ENCODE data around the gene SHPK. TPM values are rescaled to one million over a fixed set of nuclear protein-coding genes. Genes with fewer than 3 reads are reported as not detected.

Gene SHPK
- total RNA-seq, 4 donors from 2014 or later, result 9.4 to 25.5 (median 12.1) TPM

GRCh38 chr17:3641717-3642486 is 5.9 kb upstream of the SHPK start:
- no peak for TF ChIP-seq CTCF (IDR thresholded peaks at IDR 0.05)
- DNase-seq (ENCODE audit: low spot score), result no peak
- no peak for ATAC-seq (ENCODE audit: low FRiP score)

- ATAC-seq (ENCODE audit: low FRiP score) (no peak), DNase-seq (ENCODE audit: low spot score) (no peak)
- no peak for TF ChIP-seq CTCF (IDR thresholded peaks at IDR 0.05)
Observed at GRCh38 chr17:3641014-3641413, 5.0 kb upstream of the SHPK start.

GRCh38 chr17:3639981-3640596 is 4.0 kb upstream of the SHPK start:
- no peak for TF ChIP-seq CTCF (IDR thresholded peaks at IDR 0.05)
- ATAC-seq (ENCODE audit: low FRiP score) (no peak), DNase-seq (ENCODE audit: low spot score) (no peak)

GRCh38 chr17:3636908-3637373 is 891 bp upstream of the SHPK start:
- no peak for DNase-seq (ENCODE audit: low spot score)
- peak; percentile 3 for ATAC-seq (ENCODE audit: low FRiP score)
- TF ChIP-seq CTCF (IDR thresholded peaks at IDR 0.05), result no peak

- ATAC-seq (ENCODE audit: low FRiP score) (no peak), DNase-seq (ENCODE audit: low spot score) (no peak)
- no peak for TF ChIP-seq CTCF (IDR thresholded peaks at IDR 0.05)
Observed at GRCh38 chr17:3635474-3636153, 436 bp downstream of the SHPK start.

GRCh38 chr17:3632287-3632686 is 3.8 kb downstream of the SHPK start:
- DNase-seq (ENCODE audit: low spot score), result no peak
- no peak for TF ChIP-seq CTCF (IDR thresholded peaks at IDR 0.05)
- no peak for ATAC-seq (ENCODE audit: low FRiP score)
